ENCODE measurements around the gene CASS4. TPM values are rescaled to one million over a fixed set of nuclear protein-coding genes. Genes with fewer than 3 reads are reported as not detected.

CASS4 gene
- polyA plus RNA-seq, 3 donors, result 0.26 to 2.0 (median 0.91) TPM

DNA sequence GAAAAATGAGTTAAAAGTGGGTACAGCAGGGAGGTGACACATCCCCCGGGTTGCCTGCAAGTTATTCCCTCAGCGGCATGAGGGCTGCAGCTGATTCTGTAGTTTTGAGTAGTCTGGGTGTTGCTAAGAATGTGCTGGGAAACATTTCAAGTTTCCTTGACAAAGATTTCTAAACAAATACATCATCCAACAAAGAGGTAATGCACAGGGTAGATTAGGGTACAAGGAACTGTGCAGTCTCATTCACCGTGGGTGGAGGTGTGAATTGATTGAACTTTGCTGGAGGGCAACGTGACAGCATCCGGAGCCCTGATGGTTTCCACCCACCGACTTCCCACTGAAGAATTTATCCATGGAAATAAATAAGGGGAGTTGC, 21.8 kb downstream of the CASS4 start:
- no peak overlapping the region for H3K27ac ChIP-seq (ENCODE audit: low read depth, low read length)
- 37 to 51% (median 47%) methylated on average over 6 of the region's 6 CpGs for WGBS, 3 donors

- WGBS, 3 donors, result 84 to 94% (median 94%) methylated on average over 20 of the region's 20 CpGs
- H3K27ac ChIP-seq (ENCODE audit: low read depth, low read length), result no peak overlapping the region
Measured at GRCh38 chr20:56437196-56437960, 25.3 kb downstream of the CASS4 start.

- WGBS, 3 donors, result 92 to 97% (median 96%) methylated on average over 4 of the region's 4 CpGs
- H3K27ac ChIP-seq (ENCODE audit: low read depth, low read length), result no peak overlapping the region
Measured at GRCh38 chr20:56438284-56438683, 26.2 kb downstream of the CASS4 start.

GRCh38 chr20:56439771-56440291, 27.8 kb downstream of the CASS4 start:
- WGBS, 3 donors, result 34 to 56% (median 37%) methylated on average over 5 of the region's 5 CpGs

GRCh38 chr20:56440346-56441007, 28.4 kb downstream of the CASS4 start:
- H3K27ac ChIP-seq (ENCODE audit: low read depth, low read length), result no peak overlapping the region
- WGBS, 3 donors, result 63 to 67% (median 66%) methylated on average over 4 of the region's 4 CpGs

More at GRCh38 chr20:56439771-56440291, 27.8 kb downstream of the CASS4 start:
- no peak overlapping the region for H3K27ac ChIP-seq (ENCODE audit: low read depth, low read length)

DNA sequence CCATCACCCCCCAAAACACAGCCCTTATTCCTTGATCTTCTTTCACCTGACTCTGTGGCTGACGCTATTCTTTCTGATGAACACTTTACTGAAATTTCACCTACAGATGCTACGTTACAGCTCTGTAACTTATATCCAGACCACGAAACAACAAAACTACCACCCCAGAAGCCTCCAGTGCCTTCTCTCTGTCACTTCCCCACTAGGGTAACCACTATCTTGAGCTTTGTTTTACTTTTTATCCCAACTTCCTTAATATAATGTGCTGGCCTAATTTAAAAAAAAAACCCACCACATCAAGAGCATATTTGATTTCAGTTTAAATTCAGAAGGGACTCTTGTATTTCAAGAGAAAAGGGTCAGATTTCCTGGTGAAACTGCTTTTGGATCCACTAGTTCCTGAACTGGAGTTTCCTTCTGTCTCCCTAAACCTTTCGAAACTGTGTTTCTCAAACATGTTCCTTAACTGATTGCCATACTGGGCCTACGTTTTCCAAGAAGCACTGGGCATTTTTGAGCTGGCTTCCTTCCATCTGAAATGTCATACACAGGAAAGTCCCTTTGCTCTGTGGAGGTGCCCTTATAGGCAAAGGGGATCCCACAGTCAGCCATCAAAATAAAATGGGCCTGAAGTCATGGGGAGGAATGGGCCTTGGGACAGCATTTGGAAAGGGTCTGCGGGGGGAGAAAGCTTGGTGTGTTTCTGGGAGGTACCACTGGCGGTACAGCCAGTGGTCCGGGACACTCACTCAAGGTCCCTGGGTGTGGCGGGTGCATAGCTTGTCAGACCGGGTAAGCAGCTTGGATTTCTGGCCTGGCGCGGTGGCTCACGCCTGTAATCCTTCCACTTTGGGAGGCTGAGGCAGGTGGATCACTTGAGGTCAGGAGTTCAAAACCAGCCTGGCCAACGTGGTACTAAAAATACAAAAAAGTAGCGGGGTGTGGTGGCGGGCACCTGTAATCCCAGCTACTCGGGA, 30.6 kb downstream of the CASS4 start:
- 81 to 82% (median 81%) methylated on average over 17 of the region's 17 CpGs for WGBS, 3 donors
- H3K27ac ChIP-seq (ENCODE audit: low read depth, low read length), result no peak overlapping the region

DNA sequence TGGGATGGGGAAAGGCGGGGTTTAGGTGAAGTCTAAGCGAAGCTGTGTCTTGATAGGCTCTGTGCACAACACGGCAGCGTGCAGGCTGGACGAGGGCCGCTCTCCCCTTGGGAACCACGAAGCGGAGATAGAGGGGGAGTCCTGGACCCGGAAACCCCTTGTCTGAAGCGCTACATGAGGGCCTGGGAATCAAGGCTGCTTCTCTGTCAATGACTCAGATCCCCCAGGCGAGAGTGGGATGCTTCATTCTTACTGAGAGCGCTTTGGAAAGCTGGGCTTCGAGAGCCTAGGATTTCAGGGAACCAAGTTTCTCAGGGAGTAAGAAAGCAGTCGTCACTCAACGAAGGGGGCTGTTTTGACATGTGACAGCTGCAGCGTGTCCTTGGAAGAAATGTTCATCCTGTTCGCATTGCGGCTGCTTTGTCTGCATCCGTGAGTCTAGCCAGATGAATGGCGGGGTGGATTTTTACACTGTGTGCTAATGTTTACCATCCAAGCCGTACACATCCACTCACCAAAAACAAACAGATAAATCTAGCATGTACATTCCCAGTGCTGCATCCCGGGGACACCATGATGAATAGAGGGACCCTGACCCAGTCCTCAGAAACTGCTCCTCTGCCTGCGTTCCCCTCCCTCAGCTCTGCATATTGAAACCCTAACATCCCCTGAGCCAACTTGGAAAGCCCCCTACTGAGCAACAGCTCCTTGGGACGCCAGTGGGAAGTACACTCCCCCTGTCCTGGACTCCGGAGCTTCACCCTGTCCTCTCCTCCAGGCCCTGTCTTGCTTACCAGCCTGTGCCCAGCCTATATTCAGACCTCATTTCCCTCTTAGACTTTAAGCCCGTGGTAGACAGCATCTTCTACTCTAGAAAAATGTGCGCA, 31.8 kb downstream of the CASS4 start:
- WGBS, 3 donors, result 52 to 62% (median 59%) methylated on average over 27 of the region's 27 CpGs
- no peak overlapping the region for H3K27ac ChIP-seq (ENCODE audit: low read depth, low read length)

DNA sequence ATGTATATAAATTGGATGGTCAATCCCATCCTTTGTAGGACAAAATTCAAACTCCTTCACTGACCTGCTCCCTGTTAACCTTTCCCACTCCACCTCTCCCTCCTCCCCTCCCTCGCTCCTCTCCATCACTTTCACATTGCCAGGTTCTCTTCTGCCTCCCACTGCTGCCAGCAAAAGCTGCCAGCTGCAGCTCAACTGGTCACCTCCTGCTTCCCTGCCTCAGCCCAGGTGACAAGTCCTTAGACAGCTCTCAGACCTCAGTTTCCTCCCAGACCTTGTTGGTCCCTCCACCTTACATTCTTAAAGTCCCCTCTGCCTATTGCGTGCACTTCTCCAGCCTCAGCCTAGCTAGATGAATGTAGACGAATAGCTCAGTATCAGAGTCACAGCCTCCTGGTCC, 33.1 kb downstream of the CASS4 start:
- WGBS, 3 donors, result 85 to 94% (median 88%) methylated on average over 3 of the region's 3 CpGs
- no peak overlapping the region for H3K27ac ChIP-seq (ENCODE audit: low read depth, low read length)

- 80 to 94% (median 90%) methylated on average over 16 of the region's 16 CpGs for WGBS, 3 donors
- no peak overlapping the region for H3K27ac ChIP-seq (ENCODE audit: low read depth, low read length)
Measured at GRCh38 chr20:56445540-56445939, 33.5 kb downstream of the CASS4 start.

DNA sequence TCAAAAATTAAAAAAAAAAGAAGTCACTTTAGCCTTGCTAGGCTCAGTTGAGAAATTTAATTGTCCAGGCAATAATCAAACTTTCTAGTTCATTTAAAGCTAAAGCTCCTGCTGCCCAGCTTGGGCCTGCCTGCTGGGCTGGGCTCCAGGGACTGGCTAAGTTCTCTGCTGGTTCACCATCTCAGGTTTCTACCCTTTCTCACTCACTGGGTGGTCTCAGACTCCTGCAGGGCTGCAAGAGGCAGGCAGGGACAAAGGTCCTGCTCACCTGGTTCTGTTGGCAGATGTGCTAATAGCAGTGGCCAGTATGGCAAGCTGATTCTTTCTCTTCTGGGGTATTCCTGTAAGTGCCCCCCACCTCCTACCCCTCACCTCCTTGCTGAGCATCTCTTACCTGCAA, 35.2 kb downstream of the CASS4 start:
- H3K27ac ChIP-seq (ENCODE audit: low read depth, low read length), result no peak overlapping the region

- 75 to 94% (median 91%) methylated on average over 5 of the region's 5 CpGs for WGBS, 3 donors
Measured at GRCh38 chr20:56449459-56449858, 37.4 kb downstream of the CASS4 start.

DNA sequence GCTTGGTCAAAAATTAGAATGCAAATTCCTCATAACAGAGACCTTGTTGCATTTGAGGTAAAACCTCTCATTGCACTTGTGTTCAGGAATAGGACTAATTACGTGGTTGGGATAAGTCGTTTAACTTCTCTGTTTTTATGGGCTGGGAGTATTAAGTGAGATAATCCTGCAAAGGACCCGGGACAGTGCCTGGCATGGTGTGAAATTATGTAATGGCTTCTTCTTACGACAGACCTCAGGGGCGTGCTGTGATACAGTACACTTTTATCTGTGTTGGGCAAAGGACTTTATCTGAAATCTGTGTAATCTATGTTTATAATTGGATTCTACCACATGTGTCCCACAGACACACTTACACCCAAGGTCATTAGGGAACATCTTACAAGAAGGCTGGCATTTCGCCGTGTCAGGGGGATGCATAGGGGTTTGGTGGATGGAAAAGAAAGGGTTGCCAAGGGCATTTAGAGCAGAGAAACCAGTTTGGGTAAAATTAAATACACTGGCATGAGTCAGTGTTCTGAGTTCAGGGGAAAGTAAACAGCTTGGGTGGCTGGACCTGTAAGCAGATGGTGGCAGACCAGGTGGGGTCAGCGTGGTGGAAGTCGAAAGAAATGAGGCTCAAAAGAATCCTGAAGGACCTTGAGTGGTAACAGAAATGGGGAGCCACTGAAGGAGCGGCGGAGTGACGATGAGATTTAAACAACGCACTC, 39.2 kb downstream of the CASS4 start:
- no peak overlapping the region for H3K27ac ChIP-seq (ENCODE audit: low read depth, low read length)
- 67 to 76% (median 75%) methylated on average over 13 of the region's 13 CpGs for WGBS, 3 donors

More at GRCh38 chr20:56449459-56449858, 37.4 kb downstream of the CASS4 start:
- no peak overlapping the region for H3K27ac ChIP-seq (ENCODE audit: low read depth, low read length)

DNA sequence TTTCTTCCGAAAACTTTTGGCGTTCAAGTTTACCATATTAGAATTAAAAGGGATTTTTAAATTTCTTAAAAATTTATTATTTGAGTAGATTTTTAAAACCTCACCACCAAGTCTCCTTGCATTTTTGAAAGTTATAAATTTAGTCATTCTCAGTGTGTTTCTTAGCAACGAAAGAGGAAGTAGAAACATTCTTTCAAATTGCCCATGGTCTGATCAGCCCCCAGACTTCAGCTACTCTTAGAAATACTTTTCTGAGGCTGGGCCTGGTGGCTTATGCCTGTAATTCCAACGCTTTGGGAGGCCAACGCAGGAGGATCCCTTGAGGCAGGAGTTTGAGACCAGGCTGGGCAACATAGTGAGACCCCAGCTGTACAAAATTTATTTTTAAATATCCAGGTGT, 41.3 kb downstream of the CASS4 start:
- 63 to 73% (median 69%) methylated on average over 5 of the region's 5 CpGs for WGBS, 3 donors
- no peak overlapping the region for H3K27ac ChIP-seq (ENCODE audit: low read depth, low read length)

DNA sequence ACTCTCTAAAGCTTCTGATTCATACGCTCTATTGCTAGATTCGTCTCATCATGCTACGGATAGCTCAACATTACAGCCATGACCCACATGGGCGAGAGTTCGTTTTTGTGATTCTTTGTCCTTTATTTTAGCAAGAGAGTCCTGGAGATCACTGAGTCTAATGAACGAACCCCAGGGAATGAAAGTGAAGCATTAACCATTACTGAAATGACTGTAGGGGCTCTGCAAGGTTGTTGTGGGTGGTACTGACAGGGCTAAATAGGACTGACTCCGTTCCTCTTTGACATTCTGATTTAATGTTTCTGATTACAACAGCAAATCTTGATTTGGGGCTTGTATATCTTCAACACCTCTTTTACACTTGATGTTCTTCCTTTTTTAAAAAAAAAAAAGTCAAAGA, 42.7 kb downstream of the CASS4 start:
- no peak overlapping the region for H3K27ac ChIP-seq (ENCODE audit: low read depth, low read length)
- WGBS, 3 donors, result 73 to 92% (median 89%) methylated on average over 7 of the region's 7 CpGs

- no peak overlapping the region for H3K27ac ChIP-seq (ENCODE audit: low read depth, low read length)
- 64 to 82% (median 70%) methylated on average over 22 of the region's 22 CpGs for WGBS, 3 donors
Measured at GRCh38 chr20:56458206-56458821, 46.3 kb downstream of the CASS4 start.

GRCh38 chr20:56460459-56460858, 48.4 kb downstream of the CASS4 start:
- H3K27ac ChIP-seq (ENCODE audit: low read depth, low read length), result no peak overlapping the region
- WGBS, 3 donors, result 59 to 64% (median 61%) methylated on average over 3 of the region's 3 CpGs

GRCh38 chr20:56461576-56461975, 49.5 kb downstream of the CASS4 start:
- 61 to 79% (median 70%) methylated on average over 3 of the region's 3 CpGs for WGBS, 3 donors
- H3K27ac ChIP-seq (ENCODE audit: low read depth, low read length), result no peak overlapping the region
